ENCODE results near the gene CEACAM18.

The CEACAM18 gene

DNA sequence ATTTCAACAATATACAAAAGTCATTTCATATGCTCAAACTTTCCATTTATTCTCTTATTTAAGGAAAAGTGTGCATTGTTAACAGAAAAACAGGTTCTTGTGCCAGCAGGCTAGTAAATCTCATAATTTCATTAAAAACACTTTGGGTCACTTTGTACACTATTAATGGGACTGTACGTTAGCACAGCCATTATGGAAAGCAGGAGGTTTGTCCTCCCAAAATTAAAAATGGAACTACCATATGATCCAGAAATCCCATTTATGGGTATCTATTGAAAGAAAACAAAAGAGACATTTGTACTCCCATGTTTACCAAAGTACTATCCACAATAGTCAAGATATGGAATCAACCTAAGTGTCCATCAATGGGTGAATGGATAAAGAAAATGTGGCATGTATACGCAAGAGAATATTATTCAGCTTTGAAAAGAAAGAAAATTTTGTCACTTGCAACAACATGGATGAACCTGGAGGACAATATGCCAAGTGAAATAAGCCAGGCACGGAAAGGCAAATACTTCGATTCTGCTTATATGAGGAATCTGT is 61.6 kb downstream of the CEACAM18 start:
- DNase-seq = no peak
